HUES48 (cell line): Measurements from ENCODE around the gene TECR.
"Not testable (repeated sequence)": the region's sequence is repeated elsewhere in the genome, so short reads cannot be mapped to it uniquely, and the experiment has no call there.

Experiments used
- H3K27ac ChIP-seq: one replicate; pipeline ENCODE4 v1.7.0; 2013; ENCODE audit warnings: low read depth, low read length, inconsistent platforms
- H3K27me3 ChIP-seq: 2 replicates; pipeline ENCODE4 v1.6.1; 2013; ENCODE audit warnings: mild to moderate bottlenecking, low read length; ENCODE audit not compliant: control insufficient read depth, insufficient read depth
- H3K36me3 ChIP-seq: 2 replicates; pipeline ENCODE4 v1.6.1; 2013; ENCODE audit warnings: low read length; ENCODE audit not compliant: control insufficient read depth, insufficient read depth
- H3K4me1 ChIP-seq: 2 replicates; pipeline ENCODE4 v1.6.1; 2013; ENCODE audit warnings: mild to moderate bottlenecking, low read length; ENCODE audit not compliant: control insufficient read depth, insufficient read depth
- H3K4me3 ChIP-seq: 2 replicates; pipeline ENCODE4 v1.5.1; 2013; ENCODE audit warnings: mild to moderate bottlenecking, low read depth, low read length
- H3K9ac ChIP-seq: 2 replicates; pipeline ENCODE4 v1.6.1; 2013; ENCODE audit warnings: mild to moderate bottlenecking, low read depth, low read length, moderate library complexity
- H3K9me3 ChIP-seq: 2 replicates; pipeline ENCODE4 v1.6.1; 2013; ENCODE audit warnings: low read length; ENCODE audit not compliant: control insufficient read depth, insufficient read depth

TECR gene

DNA sequence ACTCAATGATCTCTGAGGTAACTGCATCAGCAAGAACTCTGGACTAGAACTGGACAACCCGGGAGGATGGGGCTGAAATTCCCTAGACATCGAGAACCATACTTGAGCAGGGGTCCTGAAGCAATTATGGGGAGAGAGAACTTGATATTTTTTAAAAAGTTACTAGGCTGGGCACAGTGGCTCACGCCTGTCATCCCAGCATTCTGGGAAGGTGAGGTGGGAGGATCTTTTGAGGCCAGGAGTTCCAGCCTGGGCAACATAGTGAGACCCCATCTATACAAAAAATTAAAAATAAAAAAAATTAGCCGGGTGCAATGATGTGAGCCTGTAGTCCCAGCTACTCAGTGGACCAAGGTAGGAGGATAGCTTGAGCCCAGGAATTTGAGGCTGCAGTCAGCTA lies 8.9 kb upstream of the TECR start:
- Histone ChIP-seq H3K4me3 (no peak overlapping the region), H3K27me3 (no peaks in the 10 kb centered on the region), H3K36me3 (peaks cover 13% of the 10 kb centered on the region), H3K4me1 (peaks cover 17% of the 10 kb centered on the region; the same call in 1 of the 2 replicates), H3K9me3 (no peaks in the 10 kb centered on the region), H3K27ac (peak overlapping the region; percentile 70), H3K9ac (no peak overlapping the region)

DNA sequence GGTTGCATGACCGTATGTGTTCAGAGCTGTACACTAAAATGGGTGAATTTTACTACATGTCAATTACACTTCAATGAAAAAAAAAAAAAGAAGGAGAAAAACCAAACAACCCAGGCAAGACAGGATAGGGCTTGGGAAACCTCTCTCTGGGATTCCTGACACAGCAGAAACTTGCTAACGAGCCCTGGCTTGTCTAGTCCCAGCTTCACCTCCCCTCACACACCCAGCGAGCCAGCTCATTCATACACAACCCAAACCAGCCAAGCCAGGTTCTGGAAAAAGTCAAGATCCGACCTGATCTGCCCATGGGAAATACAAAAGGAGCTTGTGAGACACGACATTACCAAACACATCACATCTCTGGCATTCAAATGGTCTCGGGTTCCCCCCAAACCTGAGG lies 3.7 kb upstream of the TECR start:
- Histone ChIP-seq H3K9me3 (no peaks in the 10 kb centered on the region), H3K9ac (no peak overlapping the region), H3K27me3 (no peaks in the 10 kb centered on the region), H3K36me3 (no peaks in the 10 kb centered on the region), H3K4me1 (no peaks in the 10 kb centered on the region), H3K27ac (no peak overlapping the region), H3K4me3 (no peak overlapping the region)

DNA sequence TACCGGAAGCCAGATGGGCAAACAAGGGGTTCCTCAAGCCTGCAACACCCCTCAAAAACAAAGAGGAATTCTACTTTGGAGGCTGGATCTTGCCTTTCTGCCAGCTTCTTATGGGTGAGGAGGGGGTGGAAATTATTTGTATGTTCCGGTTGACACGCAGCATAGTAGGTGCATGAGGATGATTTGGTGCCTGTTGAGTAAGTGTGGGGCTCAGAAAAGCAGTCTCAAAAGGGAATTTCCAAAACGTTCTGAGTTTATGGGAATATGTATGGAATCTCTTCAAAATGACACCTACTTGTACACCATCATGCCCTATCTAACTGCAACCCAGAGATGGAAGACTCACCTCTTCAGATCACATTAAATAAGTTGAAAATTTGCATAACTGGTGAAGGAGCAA lies 3.0 kb upstream of the TECR start:
- Histone ChIP-seq H3K4me1 (no peaks in the 10 kb centered on the region), H3K9ac (no peak overlapping the region), H3K4me3 (no peak overlapping the region), H3K27me3 (no peaks in the 10 kb centered on the region), H3K9me3 (no peaks in the 10 kb centered on the region), H3K27ac (no peak overlapping the region), H3K36me3 (no peaks in the 10 kb centered on the region)

DNA sequence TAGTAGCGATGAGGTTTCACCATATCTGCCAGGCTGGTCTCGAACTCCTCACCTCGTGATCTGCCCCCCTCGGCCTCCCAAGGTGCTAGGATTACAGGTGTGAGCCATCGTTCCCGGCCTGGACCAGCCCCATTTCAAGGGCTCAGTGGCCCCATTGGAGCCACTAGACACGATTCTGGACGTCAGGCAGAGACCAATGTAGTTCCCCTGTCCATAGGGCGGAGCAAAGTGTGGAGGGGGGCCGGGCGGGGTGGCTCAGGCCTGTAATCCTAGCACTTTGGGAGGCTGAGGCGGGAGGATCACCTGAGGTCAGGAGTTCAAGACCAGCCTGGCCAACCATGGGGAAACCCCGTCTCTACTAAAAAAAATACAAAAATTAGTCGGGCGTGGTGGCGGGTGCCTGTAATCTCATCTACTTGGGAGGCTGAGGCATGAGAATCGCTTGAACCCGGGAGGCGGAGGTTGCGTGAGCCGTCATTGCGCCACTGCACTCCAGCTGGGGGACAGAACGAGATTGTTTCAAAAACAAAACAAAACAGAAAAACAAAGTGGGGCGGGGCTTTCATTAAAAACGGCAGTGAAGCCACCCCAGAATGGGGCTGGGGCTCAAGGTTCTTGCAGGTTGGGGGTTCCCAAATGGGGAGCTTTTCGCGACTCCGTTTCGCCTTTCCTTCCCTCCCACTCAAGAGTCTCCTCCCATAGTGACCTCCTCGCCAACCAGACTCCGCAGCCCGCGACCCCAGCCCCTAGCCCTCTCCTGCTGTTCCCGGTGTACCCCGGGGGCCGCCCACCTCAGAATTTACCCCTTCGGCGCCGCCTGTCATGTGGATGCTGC lies 758 bp upstream of the TECR start:
- Histone ChIP-seq H3K9ac (no peak overlapping the region), H3K9me3 (no peaks in the 10 kb centered on the region), H3K27ac (no peak overlapping the region), H3K4me1 (no peaks in the 10 kb centered on the region), H3K36me3 (no peaks in the 10 kb centered on the region), H3K4me3 (peak overlapping the region; percentile 67), H3K27me3 (no peaks in the 10 kb centered on the region)

DNA sequence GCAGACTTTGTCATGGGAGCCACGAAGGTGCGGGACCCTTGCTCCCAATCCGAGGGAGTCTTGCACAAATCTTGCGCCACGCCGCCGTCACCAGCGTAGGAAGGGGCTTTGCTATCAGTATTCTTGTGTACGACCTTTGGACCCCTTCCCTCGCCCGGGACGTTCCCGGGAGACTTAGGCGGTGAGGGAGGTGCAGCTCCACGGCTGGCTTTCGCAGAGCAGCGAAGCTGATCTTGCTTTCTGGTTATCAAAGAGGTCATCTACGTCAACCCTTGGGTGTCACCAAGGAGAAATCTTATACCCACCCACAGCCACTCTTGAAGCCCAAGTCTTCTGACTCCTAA lies 583 bp downstream of the TECR start:
- H3K36me3 ChIP-seq = no peaks in the 10 kb centered on the region
- H3K9ac ChIP-seq = peak overlapping the region; percentile 70
- peak overlapping the region; percentile 89 for H3K4me3 ChIP-seq
- H3K27ac ChIP-seq = peak overlapping the region; percentile 80
- no peaks in the 10 kb centered on the region for H3K27me3 ChIP-seq
- H3K9me3 ChIP-seq = no peaks in the 10 kb centered on the region
- H3K4me1 ChIP-seq = no peaks in the 10 kb centered on the region

- Histone ChIP-seq H3K9ac (no peak overlapping the region), H3K4me3 (peak overlapping the region; percentile 89), H3K27me3 (no peaks in the 10 kb centered on the region), H3K36me3 (no peaks in the 10 kb centered on the region), H3K27ac (no peak overlapping the region), H3K9me3 (no peaks in the 10 kb centered on the region), H3K4me1 (no peaks in the 10 kb centered on the region)
Observed at GRCh38 chr19:14530506-14530905, 1.1 kb downstream of the TECR start.

DNA sequence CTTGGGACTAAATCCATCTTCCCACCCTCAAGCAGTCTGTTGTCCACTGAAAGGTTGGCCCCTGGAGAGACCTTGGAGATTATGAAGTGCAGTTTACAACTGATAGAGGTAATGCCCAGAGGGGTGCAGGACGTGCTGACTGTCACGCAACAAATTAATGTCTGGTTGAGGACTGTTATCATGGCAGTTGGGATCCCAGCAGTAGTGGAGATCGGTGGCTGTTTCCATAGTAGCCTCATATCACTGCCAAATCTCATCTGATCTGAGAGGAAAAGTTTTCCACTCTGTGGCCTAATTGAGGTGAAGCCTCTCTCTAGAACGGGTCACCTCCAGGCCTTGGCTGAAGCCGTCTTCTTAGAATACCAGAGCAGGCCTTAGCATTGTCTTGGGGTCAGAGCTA lies 4.1 kb downstream of the TECR start:
- Histone ChIP-seq H3K27me3 (no peaks in the 10 kb centered on the region), H3K9me3 (no peaks in the 10 kb centered on the region), H3K4me1 (peaks cover 6% of the 10 kb centered on the region; the same call in 1 of the 2 replicates), H3K9ac (no peak overlapping the region), H3K36me3 (no peaks in the 10 kb centered on the region), H3K4me3 (no peak overlapping the region), H3K27ac (no peak overlapping the region)

DNA sequence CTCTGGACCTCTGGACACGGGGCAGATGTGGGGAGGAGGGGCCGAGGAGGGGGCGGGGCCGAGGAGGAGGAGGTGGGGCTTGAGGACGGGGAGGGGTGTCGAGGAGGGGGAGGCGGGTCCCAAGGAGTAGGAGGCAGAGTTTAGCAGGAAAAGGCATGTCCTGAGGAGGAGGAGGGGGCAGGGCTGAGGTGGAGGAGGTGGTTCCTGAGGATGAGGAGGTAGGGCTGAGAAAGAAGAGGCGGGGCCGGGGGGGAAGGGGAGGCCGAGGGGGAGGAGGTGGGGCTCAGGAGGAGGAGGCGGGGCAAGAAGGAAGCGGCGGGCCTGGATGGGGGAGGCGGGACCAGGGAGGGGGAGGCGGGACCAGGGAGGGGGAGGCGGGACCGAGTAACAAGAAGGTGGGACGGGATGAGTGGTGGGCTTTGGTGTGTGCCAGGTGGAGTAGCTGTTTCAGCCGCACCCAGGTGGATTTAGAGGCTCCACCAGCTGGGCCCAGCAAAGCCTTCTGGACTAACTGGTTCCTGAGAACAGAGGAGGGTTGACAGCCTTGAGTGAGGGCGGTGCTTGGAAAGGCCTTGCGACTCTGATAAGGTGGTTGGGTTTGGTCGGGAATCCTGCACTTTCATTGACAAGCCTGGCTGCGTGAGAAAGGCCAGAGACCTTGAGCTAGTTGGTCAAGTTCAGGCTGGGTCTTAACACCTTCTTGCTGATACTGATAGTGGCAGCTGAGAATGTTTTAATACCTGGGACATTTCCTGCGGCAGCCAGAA lies 7.7 kb downstream of the TECR start:
- Histone ChIP-seq H3K9ac (no peak overlapping the region; the same call in 1 of the 2 replicates), H3K36me3 (no peaks in the 10 kb centered on the region), H3K27me3 (no peaks in the 10 kb centered on the region), H3K9me3 (no peaks in the 10 kb centered on the region), H3K4me1 (peaks cover 6% of the 10 kb centered on the region; the same call in 1 of the 2 replicates), H3K27ac (peak overlapping the region; percentile 6), H3K4me3 (peak overlapping the region; percentile 39; the same call in 1 of the 2 replicates)

- H3K4me1 ChIP-seq = peaks cover 11% of the 10 kb centered on the region; the same call in 1 of the 2 replicates
- no peak overlapping the region for H3K9ac ChIP-seq
- no peak overlapping the region for H3K27ac ChIP-seq
- no peaks in the 10 kb centered on the region for H3K36me3 ChIP-seq
- H3K4me3 ChIP-seq = no peak overlapping the region
- no peaks in the 10 kb centered on the region for H3K27me3 ChIP-seq
- H3K9me3 ChIP-seq = no peaks in the 10 kb centered on the region
Observed at GRCh38 chr19:14540741-14541525, 11.5 kb downstream of the TECR start.

- H3K36me3 ChIP-seq, H3K4me1 ChIP-seq, H3K9me3 ChIP-seq, H3K4me3 ChIP-seq, H3K27me3 ChIP-seq, H3K27ac ChIP-seq, H3K9ac ChIP-seq: not testable (repeated sequence)
Observed at GRCh38 chr19:14541979-14542378, 12.6 kb downstream of the TECR start.
